H9 (cell line): Measurements from ENCODE around the gene BOLA3. TPM values are rescaled to one million over a fixed set of nuclear protein-coding genes. Genes with fewer than 3 reads are reported as not detected.

ENCODE experiments used
- DNase-seq: peaks from one replicate; pipeline ENCODE4 v3.0.0-alpha.2; 2017
- H2AFZ ChIP-seq: one replicate; pipeline ENCODE4 v1.6.1; 2013; ENCODE audit warnings: mild to moderate bottlenecking, low read length, control low read depth, moderate library complexity
- H2AK5ac ChIP-seq: 2 replicates; pipeline ENCODE4 v1.6.1; 2013; ENCODE audit warnings: low read length, control low read depth, mixed read lengths; ENCODE audit not compliant: insufficient read length
- H2BK120ac ChIP-seq: one replicate; pipeline ENCODE4 v1.6.1; 2013; ENCODE audit warnings: low read depth, mild to moderate bottlenecking, low read length, control low read depth, inconsistent platforms; ENCODE audit not compliant: poor library complexity, severe bottlenecking
- H2BK12ac ChIP-seq: 2 replicates; pipeline ENCODE4 v1.6.1; 2013; ENCODE audit warnings: low read length, control low read depth, mixed read lengths, low read depth; ENCODE audit not compliant: insufficient read length
- H2BK15ac ChIP-seq: 2 replicates; pipeline ENCODE4 v1.6.1; 2013; ENCODE audit warnings: low read depth, low read length, control low read depth
- H2BK20ac ChIP-seq: one replicate; pipeline ENCODE4 v1.6.1; 2013; ENCODE audit warnings: low read depth, mild to moderate bottlenecking, low read length, control low read depth, inconsistent platforms; ENCODE audit not compliant: poor library complexity, severe bottlenecking
- H2BK5ac ChIP-seq: 2 replicates; pipeline ENCODE4 v1.6.1; 2013; ENCODE audit warnings: low read length, control low read depth, mixed read lengths; ENCODE audit not compliant: insufficient read length
- H3K14ac ChIP-seq: 2 replicates; pipeline ENCODE4 v1.6.1; 2013; ENCODE audit warnings: low read length, control low read depth; ENCODE audit not compliant: insufficient read depth
- H3K18ac ChIP-seq: 2 replicates; pipeline ENCODE4 v1.6.1; 2013; ENCODE audit warnings: low read depth, mild to moderate bottlenecking, mixed read lengths, low read length, control low read depth; ENCODE audit not compliant: insufficient read length
- H3K23ac ChIP-seq: 2 replicates; pipeline ENCODE4 v1.6.1; 2013; ENCODE audit warnings: low read length, control low read depth, mixed read lengths, low read depth; ENCODE audit not compliant: insufficient read length
- H3K23me2 ChIP-seq: 2 replicates; pipeline ENCODE4 v1.6.1; 2013; ENCODE audit warnings: low read depth, mild to moderate bottlenecking, mixed read lengths, low read length, control low read depth; ENCODE audit not compliant: insufficient read length, poor library complexity, severe bottlenecking
- H3K27ac ChIP-seq: 2 replicates; pipeline ENCODE4 v1.5.1; 2013; ENCODE audit warnings: low read length, control low read depth, mixed read lengths, low read depth; ENCODE audit not compliant: insufficient read length
- H3K27me3 ChIP-seq: 2 replicates; pipeline ENCODE4 v1.6.1; 2013; ENCODE audit warnings: low read length, control low read depth, inconsistent platforms; ENCODE audit not compliant: insufficient read depth
- H3K4ac ChIP-seq: 2 replicates; pipeline ENCODE4 v1.6.1; 2013; ENCODE audit warnings: low read depth, mild to moderate bottlenecking, control low read depth, inconsistent platforms, low read length, moderate library complexity
- H3K4me1 ChIP-seq: 2 replicates; pipeline ENCODE4 v1.6.1; 2013; ENCODE audit warnings: low read length, control low read depth, inconsistent platforms; ENCODE audit not compliant: insufficient read depth
- H3K4me2 ChIP-seq: 2 replicates; pipeline ENCODE4 v1.6.1; 2013; ENCODE audit warnings: low read length, control low read depth, mixed read lengths; ENCODE audit not compliant: insufficient read length, insufficient read depth
- H3K56ac ChIP-seq: 2 replicates; pipeline ENCODE4 v1.6.1; 2013; ENCODE audit warnings: low read depth, mild to moderate bottlenecking, mixed read lengths, low read length, control low read depth; ENCODE audit not compliant: insufficient read length
- H3K79me1 ChIP-seq: 2 replicates; pipeline ENCODE4 v1.6.1; 2013; ENCODE audit warnings: low read depth, mild to moderate bottlenecking, moderate library complexity, low read length, control low read depth, inconsistent platforms; ENCODE audit not compliant: insufficient read depth, poor library complexity, severe bottlenecking
- H3K79me2 ChIP-seq: 2 replicates; pipeline ENCODE4 v1.6.1; 2013; ENCODE audit warnings: low read length, control low read depth, inconsistent platforms; ENCODE audit not compliant: insufficient read depth
- H3K9ac ChIP-seq: 2 replicates; pipeline ENCODE4 v1.6.1; 2013; ENCODE audit warnings: low read length, control low read depth, mixed read lengths; ENCODE audit not compliant: insufficient read length; ENCODE audit errors: extremely low read depth
- H3K9me3 ChIP-seq: one replicate; pipeline ENCODE4 v1.6.1; 2013; ENCODE audit warnings: low read depth, low read length, inconsistent platforms; ENCODE audit not compliant: control insufficient read depth
- H3T11ph ChIP-seq: one replicate; pipeline ENCODE4 v1.6.1; 2013; ENCODE audit warnings: mild to moderate bottlenecking, low read length, control low read depth, inconsistent platforms
- H4K20me1 ChIP-seq: one replicate; pipeline ENCODE4 v1.6.1; 2013; ENCODE audit not compliant: control insufficient read depth, insufficient read length, insufficient read depth
- H4K5ac ChIP-seq: 2 replicates; pipeline ENCODE4 v1.6.1; 2013; ENCODE audit warnings: low read depth, mild to moderate bottlenecking, mixed read lengths, low read length, control low read depth; ENCODE audit not compliant: insufficient read length
- H4K8ac ChIP-seq: replicated peaks from 2 replicates; pipeline ENCODE4 v1.6.1; 2013; ENCODE audit warnings: low read length, control low read depth, mixed read lengths, low read depth; ENCODE audit not compliant: insufficient read length
- H4K91ac ChIP-seq: 2 replicates; pipeline ENCODE4 v1.6.1; 2013; ENCODE audit warnings: low read depth, mild to moderate bottlenecking, moderate library complexity, mixed read lengths, low read length, control low read depth; ENCODE audit not compliant: insufficient read length
- H3K27ac Mint-ChIP-seq, 3 experiments: 2 replicates in 2 of 3; 3 replicates in 1 of 3; pipeline ENCODE4 v1.8.0; 2020 to 2021; ENCODE audit warnings: mixed read lengths in 3 of 3, mild to moderate bottlenecking in 1 of 3, moderate library complexity in 1 of 3
- H3K27me3 Mint-ChIP-seq: 2 replicates; pipeline ENCODE4 v1.8.0; 2021; ENCODE audit warnings: low read depth, mild to moderate bottlenecking, moderate library complexity, mixed read lengths
- H3K36me3 Mint-ChIP-seq, 3 experiments: 2 replicates in 2 of 3; 3 replicates in 1 of 3; pipeline ENCODE4 v1.8.0; 2020 to 2021; ENCODE audit warnings: low read depth in 3 of 3, mixed read lengths in 3 of 3; ENCODE audit not compliant: insufficient read depth in 1 of 3
- H3K4me1 Mint-ChIP-seq, 2 experiments: 2 replicates each; pipeline ENCODE4 v1.8.0; 2020; ENCODE audit warnings: mixed read lengths in 2 of 2
- H3K4me3 Mint-ChIP-seq, 2 experiments: 2 replicates in 1 of 2; 3 replicates in 1 of 2; pipeline ENCODE4 v1.8.0; 2020 to 2021; ENCODE audit warnings: mild to moderate bottlenecking in 2 of 2, mixed read lengths in 2 of 2, moderate library complexity in 1 of 2
- H3K9me3 Mint-ChIP-seq, 2 experiments: 2 replicates in 1 of 2; 3 replicates in 1 of 2; pipeline ENCODE4 v1.8.0; 2020; ENCODE audit warnings: mild to moderate bottlenecking in 2 of 2, mixed read lengths in 2 of 2, moderate library complexity in 1 of 2
- WGBS: extraction: QIAGEN DNeasy Blood & Tissue Kit; methylation state at CpG from one replicate; pipeline ENCODE4 v1.1.7; 2013; ENCODE audit warnings: missing lambda C conversion rate, low lambda C conversion rate, mixed read lengths; ENCODE audit not compliant: insufficient read length; ENCODE audit errors: extremely low coverage; 5-methylcytosine and 5-hydroxymethylcytosine counted together
- total RNA-seq: library from RNA; stranded (reverse); gene quantifications from 2 replicates; pipeline ENCODE4 v1.2.1, GENCODE V29; 2021
- TF ChIP-seq, protein P1 (sequence below): fragments of 200-600 bp; sonication (generic); conservative IDR thresholded peaks from 3 replicates; pipeline ENCODE4 v1.8.0; 2021; ENCODE audit warnings: antibody characterized with exemption, mild to moderate bottlenecking

BOLA3 gene
- total RNA-seq, 1 experiment from 2014 or later, result 45.0 TPM

- no peaks in the 10 kb centered on the region for H3K4me1 ChIP-seq
- H3K56ac ChIP-seq, result no peak overlapping the region
- Mint-ChIP-seq H3K27ac (peak overlapping the region in 1 of 3 experiments; percentile 76; a peak in 3 of 7 replicates), H3K4me1 (peaks cover 0 to 7% of the 10 kb centered on the region in 2 experiments; a peak in 3 of 4 replicates), H3K9me3 (no peaks in the 10 kb centered on the region), H3K4me3 (no peak overlapping the region), H3K27me3 (no peaks in the 10 kb centered on the region), H3K36me3 (peaks cover 21 to 37% (median 37%) of the 10 kb centered on the region in 3 experiments; a peak in 6 of 7 replicates)
- no peak overlapping the region for H3K23ac ChIP-seq
- no peak overlapping the region for H3K4ac ChIP-seq
- H2AFZ ChIP-seq, result no peak overlapping the region
- no peak overlapping the region for H2BK20ac ChIP-seq
- no peaks in the 10 kb centered on the region for H3K23me2 ChIP-seq
- no peaks in the 10 kb centered on the region for H3K9me3 ChIP-seq
- no peak overlapping the region for H2BK15ac ChIP-seq
- no peaks in the 10 kb centered on the region; the same call in 1 of the 2 replicates for H3K79me2 ChIP-seq
- H3K14ac ChIP-seq, result no peak overlapping the region
- H2BK12ac ChIP-seq, result no peak overlapping the region
- no peaks in the 10 kb centered on the region for H4K20me1 ChIP-seq
- H3K18ac ChIP-seq, result no peak overlapping the region
- H2BK5ac ChIP-seq, result no peak overlapping the region
- peak; percentile 72 for DNase-seq
- H3T11ph ChIP-seq, result no peak overlapping the region
- WGBS, result no CpG with 5 or more reads among the region's 19 CpGs
- H3K79me1 ChIP-seq, result no peaks in the 10 kb centered on the region
- H3K27me3 ChIP-seq, result no peaks in the 10 kb centered on the region
- no peak overlapping the region for H4K5ac ChIP-seq
- no peak overlapping the region for H3K4me2 ChIP-seq
- TF ChIP-seq, protein P1, sequence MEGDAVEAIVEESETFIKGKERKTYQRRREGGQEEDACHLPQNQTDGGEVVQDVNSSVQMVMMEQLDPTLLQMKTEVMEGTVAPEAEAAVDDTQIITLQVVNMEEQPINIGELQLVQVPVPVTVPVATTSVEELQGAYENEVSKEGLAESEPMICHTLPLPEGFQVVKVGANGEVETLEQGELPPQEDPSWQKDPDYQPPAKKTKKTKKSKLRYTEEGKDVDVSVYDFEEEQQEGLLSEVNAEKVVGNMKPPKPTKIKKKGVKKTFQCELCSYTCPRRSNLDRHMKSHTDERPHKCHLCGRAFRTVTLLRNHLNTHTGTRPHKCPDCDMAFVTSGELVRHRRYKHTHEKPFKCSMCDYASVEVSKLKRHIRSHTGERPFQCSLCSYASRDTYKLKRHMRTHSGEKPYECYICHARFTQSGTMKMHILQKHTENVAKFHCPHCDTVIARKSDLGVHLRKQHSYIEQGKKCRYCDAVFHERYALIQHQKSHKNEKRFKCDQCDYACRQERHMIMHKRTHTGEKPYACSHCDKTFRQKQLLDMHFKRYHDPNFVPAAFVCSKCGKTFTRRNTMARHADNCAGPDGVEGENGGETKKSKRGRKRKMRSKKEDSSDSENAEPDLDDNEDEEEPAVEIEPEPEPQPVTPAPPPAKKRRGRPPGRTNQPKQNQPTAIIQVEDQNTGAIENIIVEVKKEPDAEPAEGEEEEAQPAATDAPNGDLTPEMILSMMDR, result peak; percentile 82
- H4K8ac ChIP-seq, result no peak overlapping the region
- H3K9ac ChIP-seq, result no peak overlapping the region
- H2AK5ac ChIP-seq, result no peak overlapping the region
- no peak overlapping the region for H4K91ac ChIP-seq
- H2BK120ac ChIP-seq, result no peak overlapping the region
- no peak overlapping the region for H3K27ac ChIP-seq
Measured at GRCh38 chr2:74138600-74139323, 8.9 kb downstream of the BOLA3 start.
